Activated CD8-positive, alpha-beta T cell treated with anti-CD3 and anti-CD28 coated beads for 36 hours (primary cell): ENCODE data around the gene LUC7L2. TPM values are rescaled to one million over a fixed set of nuclear protein-coding genes. Genes with fewer than 3 reads are reported as not detected.
A peak's percentile ranks its signal among the peaks of the same experiment; 100 is the strongest.

Source experiments
- ATAC-seq: fragments of 200-7000 bp; cut with Tn5 transposase; one replicate; pipeline ENCODE4 v1.10.0; 2021; ENCODE audit warnings: mild to moderate bottlenecking, moderate library complexity
- CTCF ChIA-PET: fragments of 350-600 bp; sonication (Branson Sonifier 250); formaldehyde crosslinking; loops from one replicate; lab custom pipeline; 2021; ENCODE audit warnings: antibody characterized with exemption; lab: Charles Lee
- POLR2A ChIA-PET: fragments of 350-600 bp; sonication (Branson Sonifier 250); formaldehyde crosslinking; loops from one replicate; lab custom pipeline; 2021; ENCODE audit warnings: antibody characterized with exemption; lab: Charles Lee
- DNase-seq: peaks from one replicate; pipeline ENCODE4 v3.0.0-alpha.2; 2020
- H3K27ac Mint-ChIP-seq: one replicate; pipeline ENCODE4 v1.8.0; 2021; ENCODE audit warnings: mild to moderate bottlenecking, mixed read lengths
- H3K27me3 Mint-ChIP-seq: one replicate; pipeline ENCODE4 v1.8.0; 2021; ENCODE audit warnings: mixed read lengths
- H3K36me3 Mint-ChIP-seq: one replicate; pipeline ENCODE4 v1.8.0; 2021; ENCODE audit warnings: low read depth, mixed read lengths
- H3K4me1 Mint-ChIP-seq: one replicate; pipeline ENCODE4 v1.8.0; 2021; ENCODE audit warnings: low read depth, mixed read lengths
- H3K4me3 Mint-ChIP-seq: one replicate; pipeline ENCODE4 v1.8.0; 2021; ENCODE audit warnings: mild to moderate bottlenecking, moderate library complexity, mixed read lengths
- H3K9me3 Mint-ChIP-seq: one replicate; pipeline ENCODE4 v1.8.0; 2021; ENCODE audit warnings: mixed read lengths
- CTCF ChIP-seq: fragments of 200-600 bp; IDR thresholded peaks from one replicate; pipeline ENCODE4 v1.8.0; 2022; ENCODE audit warnings: antibody characterized with exemption, mild to moderate bottlenecking
- intact Hi-C: fragments of 100-400 bp; cut with micrococcal nuclease; formaldehyde crosslinking; loops from one replicate; pipeline ENCODE4 v1.10.0; 2022
- total RNA-seq, 2 experiments: library from RNA; stranded (reverse); gene quantifications; one replicate each; pipeline ENCODE4 v1.2.3, GENCODE V29; 2021

Gene LUC7L2
- total RNA-seq, 2 experiments from 2014 or later, result 133 to 140 TPM

- Mint-ChIP-seq H3K4me1 (peaks cover 36% of the 10 kb centered on the region), H3K36me3 (peaks cover 44% of the 10 kb centered on the region), H3K27me3 (no peaks in the 10 kb centered on the region), H3K9me3 (no peaks in the 10 kb centered on the region), H3K4me3 (peak overlapping the region; percentile 92), H3K27ac (peak overlapping the region; percentile 98)
- no peak for TF ChIP-seq CTCF
- intact Hi-C loops, result loop anchor here (1.0 kb wide), 1 partner anchor 20 kb away; no protein-coding TSS in a partner anchor
- DNase-seq, result peak; percentile 99
- ChIA-PET POLR2A (interaction anchor here (0.6 to 3.9 kb wide), 15 partner anchors 9 to 902 kb away, joined by 3 to 39 read pairs (median 4); partner anchors contain the start of gene FMC1), CTCF (no interaction called here)
- peak; percentile 83 for ATAC-seq
These were observed 685 bp downstream of the LUC7L2 start for GRCh38 chr7:139360210-139360947.

GRCh38 chr7:139360948-139361307 lies 1.2 kb downstream of the LUC7L2 start:
- CTCF ChIA-PET, result no interaction called here
- peak overlapping the region; percentile 92 for H3K4me3 Mint-ChIP-seq

GRCh38 chr7:139361523-139361922 lies 1.8 kb downstream of the LUC7L2 start:
- no peaks in the 10 kb centered on the region for H3K27me3 Mint-ChIP-seq
- H3K4me3 Mint-ChIP-seq, result peak overlapping the region; percentile 92
- no peaks in the 10 kb centered on the region for H3K9me3 Mint-ChIP-seq
- H3K27ac Mint-ChIP-seq, result peak overlapping the region; percentile 98
- H3K4me1 Mint-ChIP-seq, result peaks cover 46% of the 10 kb centered on the region
- CTCF ChIA-PET, result interaction anchor here (0.8 kb wide), 1 partner anchor 12 kb away, joined by 3 read pairs; no protein-coding TSS in a partner anchor
- DNase-seq (no peak), ATAC-seq (no peak)
- no peak for TF ChIP-seq CTCF
- intact Hi-C loops, result no loop called here
- POLR2A ChIA-PET, result interaction anchor here (0.7 kb wide), 1 partner anchor 9 kb away, joined by 3 read pairs; no protein-coding TSS in a partner anchor
- peaks cover 51% of the 10 kb centered on the region for H3K36me3 Mint-ChIP-seq

More at GRCh38 chr7:139360948-139361307, 1.2 kb downstream of the LUC7L2 start:
- DNase-seq (no peak), ATAC-seq (no peak)
- no peak for TF ChIP-seq CTCF
- Mint-ChIP-seq H3K36me3 (peaks cover 46% of the 10 kb centered on the region), H3K4me1 (peaks cover 42% of the 10 kb centered on the region), H3K9me3 (no peaks in the 10 kb centered on the region), H3K27ac (peak overlapping the region; percentile 98), H3K27me3 (no peaks in the 10 kb centered on the region)
- intact Hi-C loops, result loop anchor here (1.0 kb wide), 1 partner anchor 21 kb away; no protein-coding TSS in a partner anchor
- POLR2A ChIA-PET, result interaction anchor here (0.6 to 3.9 kb wide), 8 partner anchors 9 to 78 kb away, joined by 3 to 39 read pairs (median 6); partner anchors contain the start of gene FMC1

GRCh38 chr7:139362302-139362701 lies 2.6 kb downstream of the LUC7L2 start:
- peaks cover 46% of the 10 kb centered on the region for H3K4me1 Mint-ChIP-seq
- no peaks in the 10 kb centered on the region for H3K9me3 Mint-ChIP-seq
- peak overlapping the region; percentile 69 for H3K4me3 Mint-ChIP-seq
- DNase-seq, result no peak
- ATAC-seq, result no peak
- TF ChIP-seq CTCF, result no peak
- peaks cover 52% of the 10 kb centered on the region for H3K36me3 Mint-ChIP-seq
- H3K27ac Mint-ChIP-seq, result peak overlapping the region; percentile 78
- ChIA-PET POLR2A (interaction anchor here (0.7 kb wide), 1 partner anchor 9 kb away, joined by 3 read pairs; no protein-coding TSS in a partner anchor), CTCF (no interaction called here)
- H3K27me3 Mint-ChIP-seq, result no peaks in the 10 kb centered on the region
- intact Hi-C loops, result no loop called here

GRCh38 chr7:139362981-139363380 lies 3.3 kb downstream of the LUC7L2 start:
- Mint-ChIP-seq H3K27ac (peak overlapping the region; percentile 86), H3K4me1 (peaks cover 51% of the 10 kb centered on the region), H3K9me3 (no peaks in the 10 kb centered on the region), H3K27me3 (no peaks in the 10 kb centered on the region), H3K4me3 (peak overlapping the region; percentile 69), H3K36me3 (peaks cover 57% of the 10 kb centered on the region)
- ATAC-seq, result no peak
- DNase-seq, result no peak
- CTCF ChIA-PET, result interaction anchor here (0.9 kb wide), 1 partner anchor 12 kb away, joined by 4 read pairs; no protein-coding TSS in a partner anchor
- POLR2A ChIA-PET, result interaction anchor here (0.6 kb wide), 1 partner anchor 277 kb away, joined by 3 read pairs; no protein-coding TSS in a partner anchor
- no peak for TF ChIP-seq CTCF
- intact Hi-C loops, result no loop called here
